Astrocyte of the hippocampus (primary cell): ENCODE measurements around the gene SYNJ2.

Experiments
- DNase-seq: peaks from one replicate; pipeline ENCODE4 v3.0.0; 2011; ENCODE audit warnings: low read depth, low spot score

SYNJ2 gene

DNA sequence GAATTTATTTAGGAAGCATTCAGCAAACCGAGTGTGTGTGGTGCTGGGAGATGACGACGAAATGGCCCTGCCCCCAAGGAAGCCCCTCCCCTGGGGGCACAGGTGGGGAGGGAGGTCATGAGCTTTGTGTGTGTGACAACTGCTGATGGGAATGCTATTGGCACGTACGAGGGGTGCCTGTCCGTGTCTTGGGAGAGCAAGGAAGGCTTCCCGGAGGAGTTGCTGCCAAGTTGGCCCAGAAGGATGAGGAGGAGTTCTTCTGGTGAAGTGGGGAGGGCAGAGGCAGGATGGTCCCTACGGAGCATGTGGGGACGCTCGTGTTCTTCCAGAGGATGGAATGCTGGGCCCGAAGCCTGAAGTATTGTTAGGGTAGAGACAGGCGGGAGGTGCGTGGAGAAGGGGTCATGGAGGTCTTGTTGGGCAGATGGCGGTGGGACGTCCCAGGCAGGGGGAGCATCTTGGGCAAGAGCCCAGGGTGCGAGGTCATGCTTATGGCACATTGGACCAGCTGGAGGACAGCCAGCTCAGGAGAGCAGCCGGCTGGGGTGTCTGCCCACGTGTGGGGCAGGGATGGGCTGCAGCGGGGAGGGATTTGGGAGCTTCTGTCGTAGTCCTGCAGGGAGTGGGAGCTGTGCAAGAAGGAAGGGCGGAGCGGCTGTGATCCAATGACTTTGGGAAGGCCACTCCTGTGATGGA is 46.1 kb downstream of the SYNJ2 start:
- DNase-seq = no peak

DNA sequence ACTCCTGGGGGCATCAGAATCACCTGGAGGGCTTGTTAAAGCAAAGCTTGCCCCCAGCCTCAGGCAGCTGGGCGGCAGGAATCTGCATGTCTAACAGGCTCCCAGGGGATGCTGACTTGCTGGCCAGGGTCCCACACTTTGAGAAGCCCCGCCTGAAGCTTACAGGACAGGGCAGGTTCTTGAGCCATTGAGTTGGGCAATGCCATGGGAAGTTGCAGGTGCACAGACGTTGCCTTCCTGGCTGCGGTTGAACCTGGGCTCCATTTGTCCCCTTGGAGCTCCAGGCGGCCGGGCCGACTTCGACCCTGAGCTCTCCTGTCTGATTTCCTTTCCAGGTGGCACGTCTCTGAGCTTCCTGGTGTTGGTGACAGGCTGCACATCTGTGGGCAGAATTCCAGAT is 46.8 kb downstream of the SYNJ2 start:
- DNase-seq = no peak

DNA sequence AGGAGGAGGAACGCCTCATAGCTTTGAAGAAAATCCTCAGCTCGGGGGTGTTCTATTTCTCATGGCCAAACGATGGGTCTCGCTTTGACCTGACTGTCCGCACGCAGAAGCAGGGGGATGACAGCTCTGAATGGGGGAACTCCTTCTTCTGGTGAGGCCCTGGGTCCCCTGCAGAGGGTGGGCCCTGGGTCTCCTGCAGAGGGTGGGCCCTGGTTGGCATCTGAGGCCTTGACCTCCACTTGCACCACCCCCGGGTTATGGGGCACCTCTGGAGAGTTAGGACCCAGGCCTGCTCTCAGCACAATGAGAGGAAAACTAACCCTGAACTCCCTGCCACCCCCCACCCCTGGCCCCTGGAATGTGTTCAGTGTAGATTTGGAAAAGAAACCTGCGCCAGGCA is 47.2 kb downstream of the SYNJ2 start:
- no peak for DNase-seq

DNA sequence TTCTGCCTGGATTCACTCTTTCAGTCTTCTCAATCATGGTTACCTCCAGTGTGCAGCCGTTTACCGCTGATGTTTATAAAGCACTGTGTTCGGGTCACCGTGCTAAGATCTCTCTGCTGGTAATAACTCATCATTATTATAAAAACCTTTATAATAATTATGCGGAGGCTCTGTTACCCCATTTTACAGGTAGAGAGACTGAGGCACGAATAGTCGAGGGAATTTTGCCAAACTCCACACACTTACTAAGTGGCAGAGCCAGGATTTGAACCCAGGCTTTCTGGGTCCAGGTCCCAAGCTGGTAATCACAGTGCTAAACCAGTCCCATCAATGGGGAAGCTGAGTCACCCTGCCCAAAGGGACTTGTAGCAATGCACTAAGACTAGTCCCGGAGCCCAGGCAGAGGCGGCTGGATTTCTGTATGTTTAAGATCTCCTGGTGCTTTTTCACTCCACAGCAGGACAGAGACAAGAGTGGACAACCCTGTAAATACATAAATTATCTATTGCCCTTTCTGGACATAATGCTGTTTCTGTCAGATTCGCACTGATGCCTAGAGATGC is 48.1 kb downstream of the SYNJ2 start:
- no peak for DNase-seq

DNA sequence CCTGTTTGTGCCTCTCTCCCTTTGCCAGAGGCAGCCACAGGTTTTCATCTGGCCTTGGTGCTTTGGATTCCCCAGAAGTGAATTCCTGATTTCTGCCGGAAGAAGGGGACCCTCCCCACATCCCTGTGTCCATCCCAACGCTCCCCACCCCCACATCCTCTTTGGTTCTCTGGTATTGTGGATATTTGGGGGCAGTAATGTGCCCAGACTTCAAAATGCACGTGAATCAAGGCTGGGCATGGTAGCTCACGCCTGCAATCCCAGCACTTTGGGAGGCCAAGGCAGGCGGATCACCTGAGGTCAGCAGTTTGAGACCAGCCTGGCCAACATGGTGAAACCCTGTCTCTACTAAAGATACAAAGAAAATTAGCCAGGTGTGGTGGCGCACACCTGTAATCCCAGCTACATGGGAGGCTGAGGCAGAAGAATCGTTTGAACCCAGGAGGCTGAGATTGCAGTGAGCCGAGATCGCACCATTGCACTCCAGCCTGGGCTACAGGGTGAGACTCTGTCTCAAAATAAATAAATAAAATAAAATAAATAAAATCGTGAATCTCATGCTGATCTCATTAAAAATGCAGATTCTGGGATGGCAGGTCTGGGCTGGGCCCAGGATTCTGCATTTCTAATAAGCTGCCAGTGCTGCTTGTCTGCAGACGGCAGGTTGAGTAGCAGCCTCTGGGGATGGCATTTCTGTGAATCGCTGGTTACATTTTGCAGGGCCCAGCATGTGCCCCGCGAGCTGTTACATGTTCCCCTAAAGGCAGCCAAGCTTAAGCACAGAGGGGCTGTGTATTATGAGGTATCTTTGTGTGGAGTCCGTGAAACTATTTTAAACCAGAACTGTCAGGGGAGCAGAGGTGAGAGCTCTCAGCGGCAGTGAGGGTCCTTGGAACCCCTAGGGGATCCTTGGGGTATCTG is 49.0 kb downstream of the SYNJ2 start:
- DNase-seq = no peak

DNA sequence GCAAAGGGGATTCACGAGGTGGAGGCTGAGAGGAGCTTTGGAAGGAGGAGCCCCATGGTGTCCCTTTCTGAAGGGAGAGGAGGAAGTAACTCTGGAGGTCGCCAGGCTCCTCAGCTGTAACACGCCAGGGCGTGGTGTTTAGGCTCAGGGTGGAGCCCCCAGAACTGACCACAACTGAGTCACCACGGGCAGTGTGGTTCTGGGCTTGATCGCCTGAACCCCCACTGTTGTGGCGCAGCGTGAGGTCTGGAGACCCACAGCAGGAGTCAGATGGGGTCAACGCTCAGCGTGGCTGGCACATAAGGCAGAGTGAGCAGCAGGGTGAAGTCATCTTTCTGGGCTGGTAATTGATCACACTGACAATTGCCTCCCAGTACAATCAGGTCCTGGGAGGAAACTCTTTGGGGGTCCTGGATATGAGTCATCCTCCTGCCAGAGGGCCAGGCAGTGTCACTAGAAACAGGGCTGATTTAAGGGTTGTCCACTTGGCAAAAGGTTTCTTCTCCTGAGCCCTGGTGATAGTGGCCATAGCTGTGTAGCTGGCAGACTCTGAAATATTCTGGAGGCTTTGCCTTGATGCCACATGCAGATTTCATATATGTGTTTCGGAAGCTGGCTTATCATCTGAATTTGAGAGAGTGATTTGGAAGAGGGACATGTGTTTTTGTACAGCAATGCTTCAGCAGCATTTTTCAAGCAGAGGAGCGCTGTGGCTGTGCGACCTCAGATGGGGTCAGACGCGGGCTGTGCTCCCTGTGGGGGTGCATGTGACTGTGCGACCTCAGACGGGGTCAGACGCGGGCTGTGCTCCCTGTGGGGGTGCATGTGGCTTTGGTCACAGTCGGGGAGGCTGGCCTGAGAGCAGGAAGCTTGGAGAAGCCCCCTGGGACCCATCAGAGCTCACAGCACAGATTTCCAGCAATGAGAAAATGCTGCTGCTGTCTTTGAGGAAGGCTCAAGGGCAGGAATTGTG is 50.0 kb downstream of the SYNJ2 start:
- DNase-seq = peak; percentile 92

DNA sequence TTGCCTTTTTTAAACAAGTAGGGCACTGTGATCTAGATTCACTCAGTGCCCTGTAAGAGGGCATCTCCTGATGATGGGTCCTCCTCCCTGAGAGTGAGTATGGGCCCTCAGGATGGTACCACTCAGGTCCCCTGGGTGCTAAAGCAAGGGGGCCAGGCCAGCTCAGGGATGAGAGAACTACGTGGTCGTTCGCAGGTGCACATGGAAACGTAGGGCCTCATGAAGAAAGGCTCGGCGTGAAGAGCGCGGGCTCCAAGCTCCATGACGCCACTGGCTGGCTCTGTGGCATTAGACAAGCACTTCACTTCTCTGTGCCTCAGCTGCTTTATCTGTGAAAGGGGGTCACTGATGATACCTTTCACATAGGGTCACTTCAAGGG is 50.7 kb downstream of the SYNJ2 start:
- DNase-seq = no peak

DNA sequence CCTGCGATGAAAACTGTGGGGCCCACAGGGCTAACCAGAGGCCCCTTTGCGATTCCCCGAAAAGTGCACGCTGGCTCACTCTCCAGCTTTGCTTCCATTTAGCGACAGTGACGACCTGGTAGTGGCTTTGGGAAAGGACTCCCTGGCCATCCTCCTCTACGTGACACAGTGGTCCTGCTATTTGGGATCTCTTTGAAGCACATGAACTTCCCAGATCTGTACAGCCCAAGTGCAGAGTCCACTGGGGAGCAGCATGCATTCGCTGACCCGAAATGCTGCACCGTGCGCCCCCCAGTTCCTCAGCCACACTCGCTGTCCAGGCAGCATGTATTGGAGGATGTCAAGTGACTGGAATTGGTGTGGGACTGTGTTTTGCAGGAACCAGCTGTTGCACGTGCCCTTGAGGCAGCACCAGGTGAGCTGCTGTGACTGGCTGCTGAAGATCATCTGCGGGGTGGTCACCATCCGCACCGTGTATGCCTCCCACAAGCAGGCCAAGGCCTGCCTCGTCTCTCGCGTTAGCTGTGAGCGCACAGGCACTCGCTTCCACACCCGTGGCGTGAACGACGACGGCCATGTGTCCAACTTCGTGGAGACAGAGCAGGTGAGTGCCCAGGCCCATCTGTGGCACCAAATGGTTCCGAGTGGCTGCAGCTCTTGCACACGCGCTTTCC is 51.6 kb downstream of the SYNJ2 start:
- DNase-seq = no peak

DNA sequence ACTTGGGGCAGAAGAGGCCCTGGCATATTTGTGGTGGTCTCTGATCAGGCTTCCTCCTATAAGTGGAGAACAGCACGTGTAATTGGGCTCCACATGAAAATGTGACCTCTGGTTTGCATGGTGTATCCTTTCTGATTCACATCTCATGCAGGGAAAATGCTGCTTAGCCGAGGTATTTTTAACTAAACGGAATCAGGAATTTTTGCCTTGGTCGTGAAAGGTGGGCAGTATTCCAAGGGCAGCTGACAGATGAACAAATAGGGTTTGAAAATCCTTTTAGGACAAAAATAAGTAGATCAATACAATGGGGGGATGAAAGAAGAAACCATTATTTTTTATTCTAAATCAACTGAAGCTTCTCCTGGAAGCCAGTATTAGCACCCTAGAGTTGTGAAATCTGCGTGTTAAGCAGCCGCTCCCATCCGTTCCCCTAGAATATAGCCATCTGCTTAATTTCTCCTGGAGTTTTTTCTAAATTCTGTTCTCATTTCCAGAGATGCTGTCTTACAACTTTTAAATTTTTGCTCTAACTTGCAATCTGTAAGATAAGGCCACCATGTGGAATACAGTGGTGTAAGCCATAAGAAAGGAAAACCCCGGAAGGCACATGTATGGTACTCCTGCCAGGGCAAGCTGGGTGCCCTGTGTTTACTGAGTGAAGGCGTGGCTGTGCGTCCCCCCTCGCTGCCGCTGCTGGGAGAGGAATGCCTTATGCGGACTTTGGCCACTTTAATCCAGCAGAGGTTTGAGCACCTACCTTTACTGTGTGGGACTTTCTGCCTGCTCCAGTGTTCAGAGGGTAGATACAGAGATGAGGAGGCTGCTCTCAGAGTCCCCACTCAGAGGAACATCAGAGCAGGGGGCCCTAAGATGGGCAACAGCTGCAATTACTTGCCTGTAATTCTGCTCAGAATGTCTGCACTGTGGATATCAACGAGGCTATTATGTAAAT is 52.4 kb downstream of the SYNJ2 start:
- peak; percentile 52 for DNase-seq

DNA sequence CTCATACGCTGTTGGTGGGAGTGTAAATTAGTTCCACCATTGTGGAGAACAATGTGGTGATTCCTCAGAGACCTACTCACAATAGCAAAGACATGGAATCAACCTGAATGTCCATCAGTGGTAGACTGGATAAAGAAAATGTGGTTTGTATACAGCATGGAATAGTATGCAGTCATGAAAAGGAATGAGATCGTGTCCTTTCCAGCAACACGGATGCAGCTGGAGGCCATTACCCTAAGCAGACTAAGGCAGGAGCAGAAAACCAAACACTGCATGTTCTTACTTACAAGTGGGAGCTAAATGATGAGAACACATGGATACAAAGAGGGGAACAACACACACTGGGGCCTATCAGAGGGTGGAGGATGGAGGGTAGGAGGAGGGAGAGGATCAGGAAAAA is 54.6 kb downstream of the SYNJ2 start:
- DNase-seq = no peak

DNA sequence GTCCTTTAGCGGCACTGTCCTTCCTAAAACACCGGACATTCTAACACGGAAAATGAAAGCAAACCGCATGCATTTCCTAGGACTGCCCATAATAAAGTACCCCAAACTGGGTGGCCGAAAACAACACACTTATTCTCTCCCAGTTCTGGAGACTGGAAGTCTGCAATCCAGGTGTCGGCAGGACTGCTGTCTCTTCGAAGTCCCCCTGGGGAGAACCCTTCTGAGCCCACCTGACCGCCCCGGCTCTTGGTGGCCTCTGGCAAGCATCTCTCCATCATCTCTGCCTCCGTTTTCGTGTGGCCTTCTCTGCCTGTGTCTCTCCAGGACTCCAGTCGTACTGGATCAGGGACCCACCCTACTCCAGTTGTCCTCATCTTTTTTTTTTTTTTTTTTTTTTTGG is 55.4 kb downstream of the SYNJ2 start:
- no peak for DNase-seq

DNA sequence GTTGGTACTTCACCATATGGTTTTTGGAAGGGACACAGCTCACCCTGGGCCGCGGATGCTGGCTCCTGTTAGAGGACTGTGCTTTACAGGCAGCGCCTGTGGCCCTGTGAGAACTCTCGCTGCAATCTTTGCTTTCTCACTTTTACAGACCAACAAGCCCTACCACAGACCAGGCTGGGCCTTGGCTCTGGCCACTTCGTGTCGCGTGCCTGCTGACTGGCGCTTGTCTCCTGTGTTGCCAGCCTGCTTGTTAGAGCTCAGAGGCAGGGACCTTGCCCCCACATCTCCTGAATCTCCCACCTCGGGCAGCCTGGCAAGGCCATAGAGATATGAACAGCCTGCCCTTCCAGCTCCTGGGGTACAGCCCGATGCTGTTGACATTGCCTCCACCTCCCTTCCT is 56.1 kb downstream of the SYNJ2 start:
- DNase-seq = no peak

DNA sequence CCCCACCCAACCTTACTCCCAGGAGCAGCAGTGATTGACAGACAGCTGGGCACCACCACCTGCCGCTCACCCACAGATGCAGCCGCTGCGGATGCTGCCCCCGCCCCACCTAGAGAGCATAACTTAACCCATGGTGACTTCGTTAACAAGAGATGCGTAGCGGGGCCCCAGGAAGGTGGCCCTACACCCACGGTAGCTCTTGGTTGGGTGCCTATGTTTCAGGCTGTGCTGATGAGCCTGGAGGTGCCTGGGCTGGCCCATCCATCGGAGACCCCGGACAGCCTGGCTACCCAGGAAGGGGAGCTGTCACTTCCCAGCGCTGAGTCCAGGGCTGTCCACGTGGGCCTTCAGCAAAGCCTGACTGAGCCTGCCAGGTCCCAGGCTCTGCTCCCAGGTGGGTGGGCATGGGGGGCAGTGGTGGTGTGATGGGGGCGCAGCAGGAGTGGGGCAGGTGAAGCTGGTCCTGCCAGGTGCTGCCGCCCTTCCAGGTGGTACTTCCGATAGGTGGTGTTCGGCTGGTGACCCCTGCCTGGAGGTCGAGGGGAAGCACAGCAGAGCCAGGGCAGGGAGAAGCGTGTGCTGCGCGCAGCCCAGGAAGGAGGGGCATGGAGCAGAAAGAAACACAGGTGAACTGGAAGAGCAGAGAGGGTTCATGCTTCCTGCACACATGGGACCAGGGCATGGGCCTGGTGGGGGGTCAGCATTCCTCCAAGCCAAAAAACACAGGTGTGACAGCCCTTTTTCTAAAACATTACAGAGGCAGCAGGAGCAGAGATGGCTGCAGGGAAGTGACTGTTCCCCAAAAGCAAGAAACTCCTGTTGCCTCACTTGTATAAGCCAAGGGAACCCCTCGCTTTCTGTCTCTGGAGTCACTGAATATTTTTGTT is 56.9 kb downstream of the SYNJ2 start:
- DNase-seq = no peak

DNA sequence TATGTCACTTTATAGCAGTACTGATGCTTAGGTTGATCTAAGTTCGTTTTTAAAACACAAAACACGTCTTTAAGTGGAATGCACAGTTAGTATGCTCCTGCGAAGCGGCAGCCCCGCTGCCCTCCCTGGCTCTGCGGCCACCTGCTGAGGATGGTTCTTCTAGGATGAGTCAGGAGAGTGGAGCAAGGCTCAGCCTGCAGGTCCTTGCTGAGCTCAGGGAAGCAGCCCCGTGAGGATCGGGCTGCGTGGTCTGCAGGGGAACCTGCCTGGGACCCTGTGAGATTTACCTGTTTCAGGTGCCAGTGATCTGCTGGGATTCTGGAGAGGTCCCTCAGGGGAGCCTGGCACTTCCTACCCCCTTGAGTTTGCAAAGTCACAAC is 57.5 kb downstream of the SYNJ2 start:
- peak; percentile 78 for DNase-seq

DNA sequence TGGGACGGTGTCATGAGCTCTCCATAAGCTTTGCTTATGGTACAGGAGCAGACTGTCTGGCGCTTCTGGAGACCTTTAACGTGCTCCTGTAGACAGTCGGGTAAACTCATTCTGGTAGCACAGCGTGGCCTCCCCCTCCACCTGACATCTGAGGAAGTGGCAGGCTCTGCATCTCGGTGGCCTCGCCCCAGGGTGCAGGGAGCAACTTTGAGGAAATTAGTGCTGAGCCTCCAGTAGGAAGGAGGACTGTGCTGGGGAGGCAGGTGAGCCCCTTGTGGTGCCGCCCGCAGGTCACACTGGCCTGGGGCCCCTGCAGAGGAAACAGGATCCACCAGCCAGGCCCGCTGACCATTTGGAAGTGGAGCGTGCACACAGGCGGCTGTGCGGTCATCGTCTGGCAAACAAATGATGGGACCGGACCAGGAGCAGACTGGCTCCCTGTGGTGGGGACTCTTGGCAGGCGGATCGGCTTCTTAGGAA is 57.9 kb downstream of the SYNJ2 start:
- DNase-seq = peak; percentile 94

DNA sequence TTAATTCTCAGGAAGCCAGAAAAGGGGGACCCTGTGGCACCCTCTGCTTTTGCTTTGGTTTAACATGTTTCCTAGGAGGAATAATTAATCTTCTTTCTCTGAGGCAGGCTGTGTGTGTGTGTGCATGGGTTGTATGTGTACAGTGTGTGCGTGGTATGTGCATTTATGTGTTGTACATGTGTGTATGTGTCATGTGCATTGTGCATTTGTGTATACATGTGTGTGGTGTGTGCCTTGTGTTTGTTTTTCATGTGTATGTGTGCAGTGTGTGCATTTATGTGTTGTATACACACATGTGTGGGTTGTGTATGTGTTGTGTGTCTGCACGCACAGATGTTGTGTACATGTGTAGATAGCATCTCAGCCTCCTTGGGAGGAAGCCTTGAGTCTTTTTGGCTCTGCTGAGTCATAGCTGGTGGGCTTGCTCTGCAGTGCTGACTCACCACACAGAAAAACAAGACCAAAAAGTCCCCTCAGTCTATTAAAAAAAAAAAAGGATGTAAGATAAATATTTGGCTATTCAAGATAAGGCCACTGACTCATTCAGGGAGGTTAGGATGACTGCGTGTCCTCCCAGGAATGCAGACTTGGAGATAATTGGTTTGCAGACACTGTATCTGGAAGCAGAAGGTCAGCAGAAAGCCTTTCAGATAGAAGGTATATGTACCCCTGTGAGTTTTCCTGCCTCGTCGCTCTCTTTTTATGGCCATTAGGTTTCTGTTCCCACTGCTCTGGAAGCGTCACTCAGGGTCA is 58.6 kb downstream of the SYNJ2 start:
- DNase-seq = peak; percentile 95

DNA sequence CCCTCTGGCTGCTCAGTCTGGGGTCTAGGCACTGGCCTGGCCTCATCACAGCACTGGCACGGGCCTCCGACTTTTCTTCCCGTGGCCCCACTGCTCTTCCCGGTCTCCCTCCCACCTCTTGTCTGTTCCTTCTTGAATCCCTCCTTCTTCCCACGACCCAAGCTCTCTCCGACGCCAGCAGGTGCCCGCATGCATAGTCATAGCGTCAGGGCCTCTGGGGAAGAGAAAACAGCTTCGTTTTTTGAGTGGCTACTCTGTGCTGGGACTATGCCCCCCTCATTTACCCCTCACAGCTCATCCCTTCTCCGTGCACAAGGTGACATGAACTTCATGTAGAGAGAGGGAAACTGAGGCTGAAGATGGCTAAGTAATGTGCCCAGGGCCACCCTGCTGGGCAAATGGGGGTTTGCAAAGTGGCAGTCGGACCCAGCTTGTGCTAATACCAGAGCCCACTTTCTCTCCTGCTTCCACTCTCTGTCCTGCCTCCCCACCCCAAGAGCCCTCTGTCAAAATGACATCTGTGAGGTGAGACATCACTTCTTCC is 59.2 kb downstream of the SYNJ2 start:
- DNase-seq = no peak

DNA sequence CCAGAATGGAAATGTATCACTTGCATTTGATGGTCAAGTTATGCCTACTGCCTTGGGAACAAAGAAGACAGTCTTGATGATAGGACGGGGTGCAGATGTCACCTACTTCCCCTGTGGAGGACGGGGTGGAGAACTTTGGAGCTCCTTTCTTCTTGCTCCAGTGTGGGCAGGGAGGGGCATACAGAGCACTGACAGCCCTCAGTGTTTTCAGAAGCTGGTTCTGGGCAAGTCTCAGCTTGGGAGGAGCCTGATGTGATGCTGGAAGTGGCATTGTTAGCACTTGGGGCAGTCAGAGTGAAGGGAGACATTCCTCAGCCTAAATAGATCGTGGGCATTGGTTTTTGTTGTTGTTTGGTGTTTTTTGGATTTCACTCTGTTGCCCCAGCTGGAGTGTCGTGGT is 59.7 kb downstream of the SYNJ2 start:
- peak; percentile 62 for DNase-seq
